HEK293 (cell line): Measurements from ENCODE around the gene CEACAM6.
A peak's percentile ranks its signal among the peaks of the same experiment; 100 is the strongest.

Experiments used
- CTCF ChIA-PET: fragments of 350-600 bp; formaldehyde crosslinking; extraction: SDS; loops from one replicate; lab custom pipeline; 2021; ENCODE audit warnings: antibody characterized with exemption; lab: Yijun Ruan, JAX
- POLR2A ChIA-PET: fragments of 300-600 bp; formaldehyde crosslinking; extraction: SDS; loops from one replicate; lab custom pipeline; 2020; ENCODE audit warnings: antibody characterized with exemption, inconsistent platforms; lab: Yijun Ruan, JAX
- H3K27ac ChIP-seq: fragments of 200-500 bp; sonication (Bioruptor generic); 2 replicates; pipeline ENCODE4 v1.5.1; 2014; ENCODE audit warnings: low read depth, low read length, control low read depth, inconsistent platforms; ENCODE audit errors: extremely low read depth
- H3K36me3 ChIP-seq, 2 experiments: fragments of 200-500 bp in 1 of 2; sonication (Bioruptor generic) in 1 of 2; 1 replicate in 1 of 2; 2 replicates in 1 of 2; pipeline ENCODE4 v1.5.1; 2014 to 2017; ENCODE audit warnings: inconsistent platforms in 2 of 2, low read length in 2 of 2; ENCODE audit not compliant: control insufficient read depth in 2 of 2, insufficient read depth in 1 of 2
- H3K4me1 ChIP-seq: fragments of 200-500 bp; sonication (Bioruptor generic); 2 replicates; pipeline ENCODE4 v1.5.1; 2014; ENCODE audit warnings: mild to moderate bottlenecking, low read length, inconsistent platforms; ENCODE audit not compliant: control insufficient read depth, insufficient read depth
- H3K4me3 ChIP-seq: 2 replicates; pipeline ENCODE4 v1.5.1; 2011; ENCODE audit warnings: low read depth, mild to moderate bottlenecking, control low read depth, low read length, moderate library complexity
- H3K9me3 ChIP-seq: fragments of 200-500 bp; sonication (Bioruptor generic); 2 replicates; pipeline ENCODE4 v1.5.1; 2014; ENCODE audit warnings: low read depth, low read length, inconsistent platforms; ENCODE audit not compliant: control insufficient read depth, insufficient read depth
- AEBP2 ChIP-seq: fragments of 450-650 bp; formaldehyde crosslinking; IDR thresholded peaks from 2 replicates; pipeline ENCODE4 v1.5.1; 2016; ENCODE audit warnings: missing biosample characterization, missing genetic modification characterization, borderline replicate concordance
- IKZF3 ChIP-seq: fragments of 450-650 bp; IDR thresholded peaks from 2 replicates; pipeline ENCODE4 v1.5.0; 2018; ENCODE audit warnings: missing biosample characterization, mild to moderate bottlenecking, missing genetic modification characterization, moderate library complexity
- KLF9 ChIP-seq: fragments of 450-650 bp; formaldehyde crosslinking; IDR thresholded peaks from 2 replicates; pipeline ENCODE4 v1.5.1; 2016; ENCODE audit warnings: missing biosample characterization, missing genetic modification characterization, low read depth
- OSR2 ChIP-seq: fragments of 450-650 bp; formaldehyde crosslinking; IDR thresholded peaks from 2 replicates; pipeline ENCODE4 v1.5.1; 2016; ENCODE audit warnings: missing biosample characterization, missing genetic modification characterization
- PRDM2 ChIP-seq: fragments of 450-650 bp; formaldehyde crosslinking; IDR thresholded peaks from 2 replicates; pipeline ENCODE4 v1.5.1; 2016; ENCODE audit warnings: missing biosample characterization, missing genetic modification characterization, borderline replicate concordance
- SCRT1 ChIP-seq: fragments of 450-650 bp; formaldehyde crosslinking; IDR thresholded peaks from 2 replicates; pipeline ENCODE4 v1.5.1; 2016; ENCODE audit warnings: missing biosample characterization, missing genetic modification characterization, borderline replicate concordance
- SP2 ChIP-seq: fragments of 450-650 bp; formaldehyde crosslinking; IDR thresholded peaks from 2 replicates; pipeline ENCODE4 v1.5.1; 2016; ENCODE audit warnings: missing biosample characterization, missing genetic modification characterization
- ZFHX2 ChIP-seq: fragments of 450-650 bp; formaldehyde crosslinking; conservative IDR thresholded peaks from 2 replicates; pipeline ENCODE4 v1.5.1; 2016; ENCODE audit warnings: missing biosample characterization, missing genetic modification characterization
- ZIC2 ChIP-seq: fragments of 450-650 bp; formaldehyde crosslinking; IDR thresholded peaks from 2 replicates; pipeline ENCODE4 v1.5.1; 2016; ENCODE audit warnings: missing biosample characterization, missing genetic modification characterization
- ZNF2 ChIP-seq: fragments of 450-650 bp; formaldehyde crosslinking; IDR thresholded peaks from 2 replicates; pipeline ENCODE4 v1.5.1; 2016; ENCODE audit warnings: missing biosample characterization, missing genetic modification characterization
- ZNF248 ChIP-seq: fragments of 450-650 bp; formaldehyde crosslinking; IDR thresholded peaks from 2 replicates; pipeline ENCODE4 v1.5.1; 2017; ENCODE audit warnings: missing biosample characterization, missing genetic modification characterization
- ZNF292 ChIP-seq: fragments of 450-650 bp; formaldehyde crosslinking; IDR thresholded peaks from 2 replicates; pipeline ENCODE4 v1.5.1; 2016; ENCODE audit warnings: low read depth, missing biosample characterization, missing genetic modification characterization, borderline replicate concordance
- ZNF311 ChIP-seq: fragments of 450-650 bp; formaldehyde crosslinking; IDR thresholded peaks from 2 replicates; pipeline ENCODE4 v1.5.1; 2017; ENCODE audit warnings: missing biosample characterization, missing genetic modification characterization, borderline replicate concordance
- ZNF600 ChIP-seq: fragments of 450-650 bp; formaldehyde crosslinking; IDR thresholded peaks from 2 replicates; pipeline ENCODE4 v1.5.1; 2016; ENCODE audit warnings: missing biosample characterization, missing genetic modification characterization
- ZNF654 ChIP-seq: fragments of 450-650 bp; formaldehyde crosslinking; IDR thresholded peaks from 2 replicates; pipeline ENCODE4 v1.5.1; 2016; ENCODE audit warnings: low read depth, missing biosample characterization, missing genetic modification characterization
- ZNF701 ChIP-seq: fragments of 450-650 bp; formaldehyde crosslinking; IDR thresholded peaks from 2 replicates; pipeline ENCODE4 v1.5.1; 2016; ENCODE audit warnings: missing biosample characterization, missing genetic modification characterization
- ZSCAN23 ChIP-seq: fragments of 450-650 bp; formaldehyde crosslinking; IDR thresholded peaks from 2 replicates; pipeline ENCODE4 v1.5.1; 2016; ENCODE audit warnings: missing biosample characterization, missing genetic modification characterization
- TF ChIP-seq, protein P1 (sequence below): fragments of 450-650 bp; formaldehyde crosslinking; IDR thresholded peaks from 2 replicates; pipeline ENCODE4 v1.5.1; 2016; ENCODE audit warnings: missing biosample characterization, missing genetic modification characterization
- TF ChIP-seq, protein P2 (sequence below): fragments of 450-650 bp; formaldehyde crosslinking; IDR thresholded peaks from 2 replicates; pipeline ENCODE4 v1.5.1; 2016; ENCODE audit warnings: missing biosample characterization, missing genetic modification characterization

Gene CEACAM6

DNA sequence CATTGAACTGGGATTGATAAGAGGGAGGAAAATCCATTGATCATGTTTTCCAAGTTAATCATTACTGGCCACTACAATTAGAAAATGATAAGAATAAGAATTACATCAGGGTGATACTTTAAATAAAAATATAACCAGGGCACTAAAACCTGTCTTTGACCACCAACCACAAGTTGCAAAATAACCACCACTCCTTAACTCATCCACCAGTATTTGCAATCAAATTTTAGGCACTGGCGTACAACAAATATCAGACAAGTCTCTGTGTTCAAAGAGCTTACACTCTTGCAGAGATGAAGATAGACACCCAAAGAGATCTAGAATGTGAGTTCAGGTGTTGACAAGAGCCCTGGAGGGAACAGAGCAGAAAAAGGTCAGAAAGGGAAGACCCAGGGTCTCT is 41.6 kb downstream of the CEACAM6 start (continued):
- TF ChIP-seq SCRT1 = no peak
- no peak for TF ChIP-seq ZNF600 (tag by site-specific recombination)
- TF ChIP-seq ZNF292 (tag by site-specific recombination) = no peak

- Histone ChIP-seq H3K4me3 (no peak overlapping the region), H3K4me1 (no peaks in the 10 kb centered on the region)
- ChIA-PET CTCF (interaction anchor here (0.5 to 2.7 kb wide), 4 partner anchors 21 to 236 kb away, joined by 3 to 8 read pairs (median 4); no protein-coding TSS in a partner anchor), POLR2A (no interaction called here)
- TF ChIP-seq, protein P1, sequence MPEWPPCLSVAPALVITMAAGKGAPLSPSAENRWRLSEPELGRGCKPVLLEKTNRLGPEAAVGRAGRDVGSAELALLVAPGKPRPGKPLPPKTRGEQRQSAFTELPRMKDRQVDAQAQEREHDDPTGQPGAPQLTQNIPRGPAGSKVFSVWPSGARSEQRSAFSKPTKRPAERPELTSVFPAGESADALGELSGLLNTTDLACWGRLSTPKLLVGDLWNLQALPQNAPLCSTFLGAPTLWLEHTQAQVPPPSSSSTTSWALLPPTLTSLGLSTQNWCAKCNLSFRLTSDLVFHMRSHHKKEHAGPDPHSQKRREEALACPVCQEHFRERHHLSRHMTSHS (tag by site-specific recombination) = no peak
- TF ChIP-seq ZNF2 (tag by site-specific recombination) (no peak), ZNF654 (tag by site-specific recombination) (no peak), SP2 (tag by site-specific recombination) (no peak), ZNF311 (tag by site-specific recombination) (no peak), ZNF248 (tag by site-specific recombination) (no peak)
- TF ChIP-seq, all 188 proteins: peak for 0
- no peak overlapping the region for H3K27ac ChIP-seq
- H3K36me3 ChIP-seq = no peaks in the 10 kb centered on the region
- H3K9me3 ChIP-seq = no peaks in the 10 kb centered on the region; the same call in 1 of the 2 replicates
Observed at GRCh38 chr19:41799444-41800000, 44.2 kb downstream of the CEACAM6 start.

DNA sequence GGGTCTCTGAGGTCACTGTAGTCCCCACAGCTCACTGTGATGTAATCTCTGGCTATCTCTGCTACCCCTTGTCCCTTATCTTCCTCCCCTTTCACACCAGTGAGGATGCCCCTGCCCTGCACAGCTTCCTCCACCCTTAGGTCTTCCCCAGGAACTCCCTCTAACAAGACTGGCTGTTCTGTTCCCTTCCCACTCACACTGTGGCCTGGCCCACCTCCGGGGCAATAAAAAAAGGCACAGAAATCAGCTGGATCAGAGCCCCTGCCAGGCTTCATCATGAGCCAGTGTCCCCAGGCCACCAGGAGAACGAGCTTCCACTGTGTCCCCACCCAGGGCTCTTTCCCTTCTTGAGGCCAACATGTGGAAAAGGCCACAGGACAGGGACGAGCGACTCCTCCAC is 45.7 kb downstream of the CEACAM6 start:
- CTCF ChIA-PET = interaction anchor here (0.7 to 4.0 kb wide), 5 partner anchors 11 to 600 kb away, joined by 3 to 17 read pairs (median 4); no protein-coding TSS in a partner anchor

DNA sequence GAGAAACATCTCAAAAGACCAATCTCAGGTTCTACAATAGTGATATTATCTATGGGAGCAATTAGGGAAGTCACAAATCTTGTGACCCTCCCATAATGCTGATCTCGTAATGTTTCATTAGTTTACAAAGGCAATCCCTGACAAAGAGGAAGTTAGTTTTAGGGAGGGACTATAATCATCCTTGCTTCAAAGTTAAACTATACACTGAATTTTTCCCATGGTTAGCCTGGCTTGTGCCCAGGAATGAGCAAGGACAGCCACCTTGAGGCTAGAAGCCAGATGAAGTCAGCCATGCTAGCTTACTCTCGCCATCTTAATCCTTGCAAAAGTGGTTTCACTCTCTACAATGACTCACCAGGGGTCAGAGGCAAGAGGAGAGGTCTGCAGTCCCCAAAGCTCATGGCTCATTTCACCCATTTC is 46.5 kb downstream of the CEACAM6 start:
- no peak overlapping the region for H3K27ac ChIP-seq
- CTCF ChIA-PET = interaction anchor here (0.6 to 7.2 kb wide), 9 partner anchors 8 to 732 kb away, joined by 3 to 63 read pairs (median 8); no protein-coding TSS in a partner anchor
- no peaks in the 10 kb centered on the region for H3K4me1 ChIP-seq
- H3K36me3 ChIP-seq = no peaks in the 10 kb centered on the region
- POLR2A ChIA-PET = interaction anchor here (0.6 kb wide), 1 partner anchor 143 kb away, joined by 3 read pairs; no protein-coding TSS in a partner anchor
- H3K4me3 ChIP-seq = no peak overlapping the region
- H3K9me3 ChIP-seq = no peaks in the 10 kb centered on the region; the same call in 1 of the 2 replicates
- TF ChIP-seq, protein P2, sequence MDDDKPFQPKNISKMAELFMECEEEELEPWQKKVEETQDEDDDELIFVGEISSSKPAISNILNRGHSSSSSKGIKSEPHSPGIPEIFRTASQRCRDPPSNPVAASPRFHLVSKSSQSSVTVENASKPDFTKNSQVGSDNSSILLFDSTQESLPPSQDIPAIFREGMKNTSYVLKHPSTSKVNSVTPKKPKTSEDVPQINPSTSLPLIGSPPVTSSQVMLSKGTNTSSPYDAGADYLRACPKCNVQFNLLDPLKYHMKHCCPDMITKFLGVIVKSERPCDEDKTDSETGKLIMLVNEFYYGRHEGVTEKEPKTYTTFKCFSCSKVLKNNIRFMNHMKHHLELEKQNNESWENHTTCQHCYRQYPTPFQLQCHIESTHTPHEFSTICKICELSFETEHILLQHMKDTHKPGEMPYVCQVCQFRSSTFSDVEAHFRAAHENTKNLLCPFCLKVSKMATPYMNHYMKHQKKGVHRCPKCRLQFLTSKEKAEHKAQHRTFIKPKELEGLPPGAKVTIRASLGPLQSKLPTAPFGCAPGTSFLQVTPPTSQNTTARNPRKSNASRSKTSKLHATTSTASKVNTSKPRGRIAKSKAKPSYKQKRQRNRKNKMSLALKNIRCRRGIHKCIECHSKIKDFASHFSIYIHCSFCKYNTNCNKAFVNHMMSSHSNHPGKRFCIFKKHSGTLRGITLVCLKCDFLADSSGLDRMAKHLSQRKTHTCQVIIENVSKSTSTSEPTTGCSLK = no peak
- no peak for TF ChIP-seq KLF9
- no peak for TF ChIP-seq ZSCAN23 (tag by site-specific recombination)
- no peak for TF ChIP-seq IKZF3 (tag by site-specific recombination)
- no peak for TF ChIP-seq PRDM2 (tag by site-specific recombination)

More for the DNA sequence above, 45.7 kb downstream of the CEACAM6 start:
- no peaks in the 10 kb centered on the region for H3K4me1 ChIP-seq
- no peak for TF ChIP-seq OSR2 (tag by site-specific recombination)
- TF ChIP-seq ZNF701 (tag by site-specific recombination) = no peak
- peak; percentile 71 for TF ChIP-seq ZIC2
- TF ChIP-seq AEBP2 (tag by site-specific recombination) = no peak
- peak; percentile 24; the same call in 1 of the 2 replicates for TF ChIP-seq ZFHX2 (tag by site-specific recombination)
- no peak overlapping the region for H3K4me3 ChIP-seq
- H3K27ac ChIP-seq = no peak overlapping the region
- no peaks in the 10 kb centered on the region; the same call in 1 of the 2 replicates for H3K9me3 ChIP-seq
- H3K36me3 ChIP-seq = no peaks in the 10 kb centered on the region
- POLR2A ChIA-PET = no interaction called here
